Measurements from ENCODE around the gene MYO1G. TPM values are rescaled to one million over a fixed set of nuclear protein-coding genes. Genes with fewer than 3 reads are reported as not detected.

Gene MYO1G
- total and polyA plus RNA-seq, 4 donors: 11.9 to 76.8 (median 33.2) TPM

GRCh38 chr7:44981035-44981706 lies 2.4 kb upstream of the MYO1G start:
- Histone ChIP-seq H3K4me3 (no peak overlapping the region), H3K36me3 (ENCODE audit: control insufficient read depth in 4 of 4, insufficient read depth in 4 of 4, low read length in 4 of 4) (peaks cover 11 to 37% (median 21%) of the 10 kb centered on the region in 4 donors), H3K9me3 (ENCODE audit: control insufficient read depth in 4 of 4, insufficient read depth in 3 of 4, low read length in 3 of 4) (no peaks in the 10 kb centered on the region), H3K9ac (ENCODE audit: insufficient read depth in 1 of 2, low read length in 2 of 2) (no peak overlapping the region), H3K4me1 (ENCODE audit: control insufficient read depth in 5 of 5, insufficient read depth in 5 of 5, low read length in 5 of 5) (peaks cover 0 to 34% (median 7%) of the 10 kb centered on the region in 5 donors), H3K27me3 (ENCODE audit: control insufficient read depth in 3 of 3, insufficient read depth in 3 of 3, low read length in 2 of 3) (no peaks in the 10 kb centered on the region), H3K27ac (ENCODE audit: low read depth in 1 of 2, low read length in 1 of 2) (peak overlapping the region in 1 of 2 donors; percentile 93)
- WGBS, 2 donors: 72 to 81% methylated on average over 7 of the region's 7 CpGs
- DNase-seq (no peak), ATAC-seq (ENCODE audit: insufficient read depth, low FRiP score) (no peak)
- TF ChIP-seq CTCF (IDR thresholded peaks at IDR 0.05; ENCODE audit: control extremely low read depth, extremely low read depth): no peak

DNA sequence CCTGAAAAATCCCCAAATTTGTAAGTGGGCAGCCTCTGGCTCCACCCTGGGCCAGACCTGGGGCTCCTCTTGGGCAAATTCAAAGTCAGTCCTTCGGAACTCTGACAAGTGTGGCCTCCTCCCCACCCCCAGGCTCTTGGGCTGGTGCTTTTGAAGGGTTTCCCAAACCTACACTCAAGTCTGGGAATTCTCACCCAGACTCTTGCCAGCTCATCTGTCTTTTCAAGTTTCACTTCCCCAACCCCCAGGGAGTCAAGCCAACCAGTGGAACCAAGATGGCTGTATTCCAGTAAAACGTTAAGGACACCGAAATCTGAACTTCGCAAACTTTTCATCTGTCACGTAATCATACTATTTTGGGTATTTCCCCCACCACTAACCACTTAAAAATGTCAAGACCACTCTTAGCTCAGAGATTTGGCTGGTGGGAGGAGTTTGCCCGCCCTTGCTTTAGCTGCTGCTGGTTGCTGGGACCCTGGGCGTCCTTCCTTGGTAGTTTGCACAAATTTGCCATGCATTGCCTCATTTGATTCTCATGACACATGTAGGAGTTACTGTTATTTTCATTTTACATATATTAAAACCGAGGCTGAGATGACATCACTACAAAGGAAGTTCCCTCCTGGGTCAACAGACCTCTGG lies 1.7 kb upstream of the MYO1G start:
- peak overlapping the region in 1 of 2 donors; percentile 93 for H3K27ac ChIP-seq (ENCODE audit: low read depth in 1 of 2, low read length in 1 of 2)
- no peaks in the 10 kb centered on the region for H3K27me3 ChIP-seq (ENCODE audit: control insufficient read depth in 3 of 3, insufficient read depth in 3 of 3, low read length in 2 of 3)
- ATAC-seq (ENCODE audit: insufficient read depth, low FRiP score) (peak; percentile 69), DNase-seq (peak; percentile 79 to 92 (median 90))
- H3K9ac ChIP-seq (ENCODE audit: insufficient read depth in 1 of 2, low read length in 2 of 2): no peak overlapping the region
- H3K9me3 ChIP-seq (ENCODE audit: control insufficient read depth in 4 of 4, insufficient read depth in 3 of 4, low read length in 3 of 4): no peaks in the 10 kb centered on the region
- 25% methylated on average over 8 of the region's 8 CpGs for WGBS, 2 donors
- no peak overlapping the region for H3K4me3 ChIP-seq
- peaks cover 0 to 35% (median 7%) of the 10 kb centered on the region in 5 donors for H3K4me1 ChIP-seq (ENCODE audit: control insufficient read depth in 5 of 5, insufficient read depth in 5 of 5, low read length in 5 of 5)
- H3K36me3 ChIP-seq (ENCODE audit: control insufficient read depth in 4 of 4, insufficient read depth in 4 of 4, low read length in 4 of 4): peaks cover 11 to 43% (median 21%) of the 10 kb centered on the region in 4 donors
- TF ChIP-seq CTCF (IDR thresholded peaks at IDR 0.05; ENCODE audit: control extremely low read depth, extremely low read depth): no peak

GRCh38 chr7:44979481-44980392 lies 922 bp upstream of the MYO1G start:
- Histone ChIP-seq H3K27ac (ENCODE audit: low read depth in 1 of 2, low read length in 1 of 2) (peak overlapping the region in 1 of 2 donors; percentile 93), H3K36me3 (ENCODE audit: control insufficient read depth in 4 of 4, insufficient read depth in 4 of 4, low read length in 4 of 4) (peaks cover 11 to 40% (median 18%) of the 10 kb centered on the region in 4 donors), H3K4me3 (no peak overlapping the region), H3K27me3 (ENCODE audit: control insufficient read depth in 3 of 3, insufficient read depth in 3 of 3, low read length in 2 of 3) (no peaks in the 10 kb centered on the region), H3K9me3 (ENCODE audit: control insufficient read depth in 4 of 4, insufficient read depth in 3 of 4, low read length in 3 of 4) (no peaks in the 10 kb centered on the region), H3K9ac (ENCODE audit: insufficient read depth in 1 of 2, low read length in 2 of 2) (no peak overlapping the region), H3K4me1 (ENCODE audit: control insufficient read depth in 5 of 5, insufficient read depth in 5 of 5, low read length in 5 of 5) (peaks cover 0 to 34% (median 3%) of the 10 kb centered on the region in 5 donors)
- DNase-seq (no peak), ATAC-seq (ENCODE audit: insufficient read depth, low FRiP score) (peak; percentile 5)
- 52 to 56% methylated on average over 8 of the region's 8 CpGs for WGBS, 2 donors
- no peak for TF ChIP-seq CTCF (IDR thresholded peaks at IDR 0.05; ENCODE audit: control extremely low read depth, extremely low read depth)

All from lung (tissue), 12 donors.